HCT116 (cell line): Measurements from ENCODE around the gene NUDT11. TPM values are rescaled to one million over a fixed set of nuclear protein-coding genes. Genes with fewer than 3 reads are reported as not detected.
"Not testable (repeated sequence)": the region's sequence is repeated elsewhere in the genome, so short reads cannot be mapped to it uniquely, and the experiment has no call there.

Source experiments
- ATAC-seq: fragments of 200-7000 bp; cut with Tn5 transposase; 2 replicates; pipeline ENCODE4 v1.9.1; 2020; ENCODE audit warnings: mild to moderate bottlenecking, moderate library complexity
- BruUV-seq: library from RNA; stranded (reverse); fragments of 400-500 nt; replicated peaks from 2 replicates; lab custom pipeline; 2021; lab: Mats Ljungman, UMichigan
- CTCF ChIA-PET: fragments of 300-600 bp; sonication (Branson Sonifier 250); formaldehyde crosslinking; loops from one replicate; lab custom pipeline; 2021; ENCODE audit warnings: antibody characterized with exemption; lab: Charles Lee
- POLR2A ChIA-PET: fragments of 300-600, 350-600 bp; sonication (Branson Sonifier 250); formaldehyde crosslinking; loops from one replicate; lab custom pipeline; 2021; ENCODE audit warnings: antibody characterized with exemption; lab: Charles Lee
- RAD21 ChIA-PET, 2 experiments: fragments of 300-600 bp; sonication (Branson Sonifier 250); formaldehyde crosslinking; loops; one replicate each; lab custom pipeline; 2023; ENCODE audit warnings: low total read pairs in 2 of 2; ENCODE audit not compliant: uncharacterized antibody in 2 of 2, unreplicated experiment in 2 of 2, low non-redundant PET in 1 of 2; lab: Charles Lee
- DNase-seq: peaks from one replicate; pipeline ENCODE4 v3.0.0-alpha.2; 2010; ENCODE audit warnings: low read depth, low spot score
- H2AFZ ChIP-seq: fragments of 200-600 bp; shearing (Covaris generic), sonication (generic); 2 replicates; pipeline ENCODE4 v1.6.1; 2017; ENCODE audit warnings: low read depth, mixed run types, mixed read lengths, antibody characterized with exemption, low read length; ENCODE audit not compliant: poor library complexity, severe bottlenecking
- H3K27ac ChIP-seq: 2 replicates; pipeline ENCODE4 v1.5.1; 2012; ENCODE audit warnings: low read depth, low read length
- H3K27me3 ChIP-seq: fragments of 200-600 bp; sonication (generic); 2 replicates; pipeline ENCODE4 v1.6.1; 2016; ENCODE audit warnings: mixed run types, low read length, mixed read lengths; ENCODE audit not compliant: insufficient read depth
- H3K36me3 ChIP-seq, 2 experiments: fragments of 200-500 bp in 1 of 2; fragments of 200-600 bp in 1 of 2; sonication (Bioruptor generic) in 1 of 2; sonication (generic) in 1 of 2; 2 replicates each; pipeline versions ENCODE4 v1.5.1 to v1.6.1; 2014 to 2016; ENCODE audit warnings: low read length in 2 of 2, inconsistent platforms in 1 of 2, mixed read lengths in 1 of 2, mixed run types in 1 of 2; ENCODE audit not compliant: insufficient read depth in 2 of 2, control insufficient read depth in 1 of 2
- H3K4me1 ChIP-seq, 2 experiments: fragments of 200-600 bp in 1 of 2; sonication (generic) in 1 of 2; 2 replicates each; pipeline versions ENCODE4 v1.5.1 to v1.6.1; 2012 to 2017; ENCODE audit warnings: low read length in 2 of 2, inconsistent platforms in 1 of 2, mild to moderate bottlenecking in 1 of 2, mixed read lengths in 1 of 2, mixed run types in 1 of 2, moderate library complexity in 1 of 2; ENCODE audit not compliant: insufficient read depth in 2 of 2, control insufficient read depth in 1 of 2
- H3K4me2 ChIP-seq: fragments of 200-600 bp; sonication (generic); 2 replicates; pipeline ENCODE4 v1.6.1; 2017; ENCODE audit warnings: mixed run types, low read length, mixed read lengths
- H3K4me3 ChIP-seq, 2 experiments: fragments of 200-600 bp in 1 of 2; sonication (generic) in 1 of 2; replicated peaks in 1 of 2; 2 replicates each; pipeline ENCODE4 v1.5.1; 2011 to 2016; ENCODE audit warnings: low read length in 2 of 2, control low read depth in 1 of 2, low read depth in 1 of 2, mild to moderate bottlenecking in 1 of 2, mixed read lengths in 1 of 2, mixed run types in 1 of 2
- H3K79me2 ChIP-seq: fragments of 200-600 bp; sonication (generic); 2 replicates; pipeline ENCODE4 v1.6.1; 2017; ENCODE audit warnings: mild to moderate bottlenecking, mixed run types, low read length, moderate library complexity, mixed read lengths; ENCODE audit not compliant: insufficient read depth
- H3K9ac ChIP-seq: fragments of 200-600 bp; sonication (generic); 2 replicates; pipeline ENCODE4 v1.6.1; 2016; ENCODE audit warnings: low read length, mixed read lengths
- H3K9me2 ChIP-seq: fragments of 200-600 bp; sonication (generic), shearing (Covaris generic); 2 replicates; pipeline ENCODE4 v1.6.1; 2017; ENCODE audit warnings: mixed run types, mild to moderate bottlenecking, moderate library complexity; ENCODE audit not compliant: insufficient read depth
- H3K9me3 ChIP-seq, 2 experiments: fragments of 200-500 bp in 1 of 2; fragments of 200-600 bp in 1 of 2; sonication (Bioruptor generic) in 1 of 2; sonication (generic) in 1 of 2; 2 replicates each; pipeline ENCODE4 v1.6.1; 2014 to 2017; ENCODE audit warnings: low read length in 2 of 2, mixed read lengths in 2 of 2, inconsistent platforms in 1 of 2, low read depth in 1 of 2, mild to moderate bottlenecking in 1 of 2, mixed run types in 1 of 2, moderate library complexity in 1 of 2; ENCODE audit not compliant: control insufficient read depth in 1 of 2, insufficient read depth in 1 of 2
- H4K20me1 ChIP-seq: fragments of 200-600 bp; sonication (generic), shearing (Covaris generic); 2 replicates; pipeline ENCODE4 v1.6.1; 2017; ENCODE audit warnings: mixed run types, mild to moderate bottlenecking, moderate library complexity; ENCODE audit not compliant: insufficient read depth
- CTCF ChIP-seq, 3 experiments: fragments of 200-600 bp in 1 of 3; sonication (generic) in 1 of 3; IDR thresholded peaks in 2 of 3; conservative IDR thresholded peaks in 1 of 3; 2 replicates each; pipeline ENCODE4 v1.5.1; 2012 to 2017; ENCODE audit warnings: low read depth in 2 of 3, low read length in 2 of 3, antibody characterized with exemption in 1 of 3, borderline replicate concordance in 1 of 3, control low read depth in 1 of 3, mild to moderate bottlenecking in 1 of 3, mixed read lengths in 1 of 3, mixed run types in 1 of 3, moderate library complexity in 1 of 3; ENCODE audit not compliant: insufficient read depth in 1 of 3
- EGR1 ChIP-seq: IDR thresholded peaks from 2 replicates; pipeline ENCODE4 v1.6.1; 2012; ENCODE audit warnings: low read depth
- ELF1 ChIP-seq: IDR thresholded peaks from 2 replicates; pipeline ENCODE4 v1.6.1; 2012; ENCODE audit warnings: low read depth, borderline replicate concordance
- EZH2 ChIP-seq: fragments of 200-600 bp; sonication (generic); IDR thresholded peaks from 2 replicates; pipeline ENCODE4 v1.6.1; 2017; ENCODE audit warnings: antibody characterized with exemption, mixed run types
- FOSL1 ChIP-seq: IDR thresholded peaks from 2 replicates; pipeline ENCODE4 v1.6.1; 2012; ENCODE audit warnings: low read depth
- JUND ChIP-seq: IDR thresholded peaks from 2 replicates; pipeline ENCODE4 v1.6.1; 2012
- POLR2A ChIP-seq: IDR thresholded peaks from 2 replicates; pipeline ENCODE4 v1.7.0; 2011; ENCODE audit warnings: borderline replicate concordance; ENCODE audit not compliant: insufficient read depth, insufficient read length; ENCODE audit errors: extremely low read depth
- RAD21 ChIP-seq: IDR thresholded peaks from 2 replicates; pipeline ENCODE4 v1.6.1; 2012; ENCODE audit warnings: low read depth, mild to moderate bottlenecking
- REST ChIP-seq: IDR thresholded peaks from 2 replicates; pipeline ENCODE4 v1.6.1; 2012; ENCODE audit warnings: low read depth
- SIN3A ChIP-seq: IDR thresholded peaks from 2 replicates; pipeline ENCODE4 v1.6.1; 2012; ENCODE audit warnings: low read depth
- SP1 ChIP-seq: IDR thresholded peaks from 2 replicates; pipeline ENCODE4 v1.6.1; 2012; ENCODE audit warnings: low read depth
- TCF7L2 ChIP-seq: IDR thresholded peaks from 2 replicates; pipeline ENCODE4 v1.7.0; 2011; ENCODE audit warnings: borderline replicate concordance, inconsistent platforms; ENCODE audit not compliant: insufficient read depth, insufficient read length; ENCODE audit errors: extremely low read depth
- ZFX ChIP-seq: fragments of 450-650 bp; IDR thresholded peaks from 2 replicates; pipeline ENCODE4 v1.6.1; 2017
- intact Hi-C: fragments of 100-400 bp; cut with micrococcal nuclease; formaldehyde crosslinking; loops from 2 replicates; pipeline ENCODE4 v1.10.0; 2022
- total RNA-seq: library from RNA; stranded (reverse); gene quantifications from one replicate; pipeline ENCODE4 v1.2.1, GENCODE V29; 2021; ENCODE audit not compliant: unreplicated experiment
- TF ChIP-seq, protein P1 (sequence below): IDR thresholded peaks from 2 replicates; pipeline ENCODE4 v1.6.1; 2011; ENCODE audit warnings: mild to moderate bottlenecking, low read length, moderate library complexity; ENCODE audit not compliant: insufficient replicate concordance; ENCODE audit errors: extremely low read depth

NUDT11 gene
- total RNA-seq, 1 experiment from 2014 or later: not detected

- Histone ChIP-seq H4K20me1 (no peaks in the 10 kb centered on the region), H3K27me3 (no peaks in the 10 kb centered on the region), H3K4me1 (peaks cover 0 to 4% of the 10 kb centered on the region in 2 experiments; a peak in 1 of 4 replicates), H3K27ac (no peak overlapping the region), H3K4me3 (no peak overlapping the region), H3K36me3 (no peaks in the 10 kb centered on the region), H3K9ac (no peak overlapping the region), H3K79me2 (no peaks in the 10 kb centered on the region), H3K4me2 (no peak overlapping the region), H3K9me3 (no peaks in the 10 kb centered on the region), H2AFZ (no peak overlapping the region), H3K9me2 (no peaks in the 10 kb centered on the region)
- TF ChIP-seq FOSL1 (no peak), EGR1 (no peak), TCF7L2 (no peak), JUND (no peak), POLR2A (no peak), CTCF (IDR thresholded peaks at IDR 0.05 in 2 of 3, conservative IDR thresholded peaks at IDR 0.05 in 1 of 3; ENCODE audit: borderline replicate concordance in 1 of 3, insufficient read depth in 1 of 3, low read depth in 2 of 3, low read length in 2 of 3) (no peak), EZH2 (no peak), REST (no peak), SIN3A (no peak), ZFX (no peak), RAD21 (no peak), SP1 (no peak), ELF1 (no peak)
- TF ChIP-seq, protein P1, sequence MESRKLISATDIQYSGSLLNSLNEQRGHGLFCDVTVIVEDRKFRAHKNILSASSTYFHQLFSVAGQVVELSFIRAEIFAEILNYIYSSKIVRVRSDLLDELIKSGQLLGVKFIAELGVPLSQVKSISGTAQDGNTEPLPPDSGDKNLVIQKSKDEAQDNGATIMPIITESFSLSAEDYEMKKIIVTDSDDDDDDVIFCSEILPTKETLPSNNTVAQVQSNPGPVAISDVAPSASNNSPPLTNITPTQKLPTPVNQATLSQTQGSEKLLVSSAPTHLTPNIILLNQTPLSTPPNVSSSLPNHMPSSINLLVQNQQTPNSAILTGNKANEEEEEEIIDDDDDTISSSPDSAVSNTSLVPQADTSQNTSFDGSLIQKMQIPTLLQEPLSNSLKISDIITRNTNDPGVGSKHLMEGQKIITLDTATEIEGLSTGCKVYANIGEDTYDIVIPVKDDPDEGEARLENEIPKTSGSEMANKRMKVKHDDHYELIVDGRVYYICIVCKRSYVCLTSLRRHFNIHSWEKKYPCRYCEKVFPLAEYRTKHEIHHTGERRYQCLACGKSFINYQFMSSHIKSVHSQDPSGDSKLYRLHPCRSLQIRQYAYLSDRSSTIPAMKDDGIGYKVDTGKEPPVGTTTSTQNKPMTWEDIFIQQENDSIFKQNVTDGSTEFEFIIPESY: no peak
- intact Hi-C loops: no loop called here
- no peak for ATAC-seq
- ChIA-PET CTCF (no interaction called here), RAD21 (no interaction called here), POLR2A (no interaction called here)
- DNase-seq: no peak
- no TSS peak for BruUV-seq
Observed at GRCh38 chrX:51484616-51485015, 11.8 kb downstream of the NUDT11 start.

DNA sequence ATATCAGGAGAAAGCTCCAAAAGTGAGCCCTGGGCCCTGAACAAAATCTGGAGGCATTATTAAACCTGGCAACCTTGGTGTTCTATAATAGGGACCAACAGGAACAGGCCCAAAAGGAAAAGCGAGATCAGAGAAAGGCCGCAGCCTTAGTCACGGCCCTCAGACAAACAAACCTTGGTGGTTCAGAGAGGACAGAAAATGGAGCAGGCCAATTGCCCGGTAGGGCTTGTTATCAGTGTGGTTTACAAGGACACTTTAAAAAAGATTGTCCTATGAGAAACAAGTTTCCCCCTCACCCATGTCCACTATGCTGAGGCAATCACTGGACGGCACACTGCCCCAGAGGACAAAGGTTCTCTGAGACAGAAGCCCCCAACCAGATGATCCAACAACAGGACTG is 14.0 kb downstream of the NUDT11 start:
- H3K79me2 ChIP-seq, ATAC-seq, POLR2A ChIA-PET, H3K4me2 ChIP-seq, BruUV-seq, H3K9ac ChIP-seq, intact Hi-C loops, H3K9me2 ChIP-seq, H3K27ac ChIP-seq, H3K4me3 ChIP-seq, H4K20me1 ChIP-seq, H3K27me3 ChIP-seq, H3K36me3 ChIP-seq, DNase-seq, H2AFZ ChIP-seq, H3K4me1 ChIP-seq, RAD21 ChIA-PET, H3K9me3 ChIP-seq, CTCF ChIA-PET: not testable (repeated sequence)
